Loucy (cell line): ENCODE measurements around the gene SH3BP1.

Experiments used
- H2AFZ ChIP-seq: fragments of 200-600 bp; sonication (generic); 2 replicates; pipeline ENCODE4 v1.6.0; 2016; ENCODE audit warnings: antibody characterized with exemption, mild to moderate bottlenecking, low read length, moderate library complexity
- H3F3A ChIP-seq: fragments of 200-600 bp; 2 replicates; pipeline ENCODE4 v1.6.0; 2016; ENCODE audit warnings: antibody characterized with exemption, low read depth, mild to moderate bottlenecking
- H3K27me3 ChIP-seq: fragments of 200-600 bp; sonication (generic); 2 replicates; pipeline ENCODE4 v1.6.1; 2014; ENCODE audit warnings: low read length, mild to moderate bottlenecking; ENCODE audit not compliant: insufficient read depth, poor library complexity, severe bottlenecking
- H3K36me3 ChIP-seq: fragments of 200-600 bp; sonication (generic); 2 replicates; pipeline ENCODE4 v1.6.1; 2016; ENCODE audit warnings: low read length; ENCODE audit not compliant: insufficient read depth
- H3K4me1 ChIP-seq: fragments of 200-600 bp; sonication (generic); 2 replicates; pipeline ENCODE4 v1.5.1; 2014; ENCODE audit warnings: low read length, mild to moderate bottlenecking; ENCODE audit not compliant: insufficient read depth, poor library complexity, severe bottlenecking
- H3K4me2 ChIP-seq: fragments of 200-600 bp; sonication (generic); 2 replicates; pipeline ENCODE4 v1.6.0; 2014; ENCODE audit warnings: antibody characterized with exemption, low read length, low read depth, mild to moderate bottlenecking; ENCODE audit not compliant: poor library complexity, severe bottlenecking
- H3K4me3 ChIP-seq: fragments of 200-600 bp; sonication (generic); 2 replicates; pipeline ENCODE4 v1.5.1; 2014; ENCODE audit warnings: low read length, mild to moderate bottlenecking, mixed read lengths; ENCODE audit not compliant: poor library complexity, severe bottlenecking
- H3K79me2 ChIP-seq: fragments of 200-600 bp; sonication (generic); 2 replicates; pipeline ENCODE4 v1.6.1; 2014; ENCODE audit warnings: low read length; ENCODE audit not compliant: insufficient read depth
- H3K9ac ChIP-seq: fragments of 200-600 bp; sonication (generic); 2 replicates; pipeline ENCODE4 v1.6.0; 2014; ENCODE audit warnings: mild to moderate bottlenecking, low read depth, low read length, moderate library complexity; ENCODE audit not compliant: poor library complexity, severe bottlenecking
- H3K9me2 ChIP-seq: fragments of 200-600 bp; sonication (generic); replicated peaks from 2 replicates; pipeline ENCODE4 v1.6.1; 2016; ENCODE audit warnings: low read depth, low read length, mixed read lengths
- H3K9me3 ChIP-seq: fragments of 200-600 bp; sonication (generic); 2 replicates; pipeline ENCODE4 v1.6.1; 2014; ENCODE audit warnings: mild to moderate bottlenecking, antibody characterized with exemption, low read length, low read depth; ENCODE audit not compliant: insufficient read depth
- H4K20me1 ChIP-seq: fragments of 200-600 bp; sonication (generic); 2 replicates; pipeline ENCODE4 v1.6.0; 2014; ENCODE audit warnings: antibody characterized with exemption, low read length, mild to moderate bottlenecking; ENCODE audit not compliant: insufficient read depth, poor library complexity, severe bottlenecking
- CTCF ChIP-seq: fragments of 200-600 bp; sonication (generic); conservative IDR thresholded peaks from 2 replicates; pipeline ENCODE4 v1.5.1; 2014; ENCODE audit warnings: mild to moderate bottlenecking, antibody characterized with exemption, low read length
- EZH2phosphoT487 ChIP-seq: fragments of 200-600 bp; IDR thresholded peaks from 2 replicates; pipeline ENCODE4 v1.6.1; 2018; ENCODE audit warnings: antibody characterized with exemption, mild to moderate bottlenecking, moderate library complexity, borderline replicate concordance

The SH3BP1 gene

GRCh38 chr22:37627545-37627944 is 11.9 kb upstream of the SH3BP1 start:
- Histone ChIP-seq H3K27me3 (no peaks in the 10 kb centered on the region), H3K4me3 (peak overlapping the region; percentile 38), H2AFZ (no peak overlapping the region), H3K4me1 (peaks cover 39% of the 10 kb centered on the region), H3K9ac (peak overlapping the region; percentile 65), H3K9me3 (no peaks in the 10 kb centered on the region), H4K20me1 (no peaks in the 10 kb centered on the region), H3F3A (0 out of 2 replicates have a peak, but pooled peaks cover 5% of the 10 kb centered on the region), H3K4me2 (peak overlapping the region; percentile 61), H3K79me2 (no peaks in the 10 kb centered on the region), H3K36me3 (no peaks in the 10 kb centered on the region), H3K9me2 (no peaks in the 10 kb centered on the region)
- no peak for TF ChIP-seq EZH2phosphoT487
- TF ChIP-seq CTCF = no peak

GRCh38 chr22:37628830-37629229 is 10.6 kb upstream of the SH3BP1 start:
- H3K4me3 ChIP-seq = no peak overlapping the region
- H2AFZ ChIP-seq = no peak overlapping the region
- H3F3A ChIP-seq = peaks cover 5% of the 10 kb centered on the region; the same call in 1 of the 2 replicates
- H3K4me2 ChIP-seq = no peak overlapping the region
- no peaks in the 10 kb centered on the region for H3K27me3 ChIP-seq
- H3K36me3 ChIP-seq = no peaks in the 10 kb centered on the region
- no peaks in the 10 kb centered on the region for H3K9me2 ChIP-seq
- no peaks in the 10 kb centered on the region for H3K9me3 ChIP-seq
- TF ChIP-seq CTCF = no peak
- no peak for TF ChIP-seq EZH2phosphoT487
- H3K4me1 ChIP-seq = peaks cover 47% of the 10 kb centered on the region
- no peaks in the 10 kb centered on the region for H3K79me2 ChIP-seq
- H3K9ac ChIP-seq = peak overlapping the region; percentile 65
- H4K20me1 ChIP-seq = no peaks in the 10 kb centered on the region

- Histone ChIP-seq H3K4me2 (no peak overlapping the region), H3K27me3 (no peaks in the 10 kb centered on the region), H3K79me2 (0 out of 2 replicates have a peak, but pooled peaks cover under 1% of the 10 kb centered on the region), H4K20me1 (no peaks in the 10 kb centered on the region), H2AFZ (no peak overlapping the region), H3K4me3 (no peak overlapping the region), H3K9me3 (no peaks in the 10 kb centered on the region), H3K36me3 (no peaks in the 10 kb centered on the region), H3K9ac (no peak overlapping the region), H3K4me1 (peaks cover 55% of the 10 kb centered on the region), H3F3A (peaks cover 12% of the 10 kb centered on the region; the same call in 1 of the 2 replicates), H3K9me2 (no peaks in the 10 kb centered on the region)
- no peak for TF ChIP-seq CTCF
- TF ChIP-seq EZH2phosphoT487 = no peak
Measured at GRCh38 chr22:37629928-37630327, 9.5 kb upstream of the SH3BP1 start.
